ENCODE measurements around the gene RDH12. TPM values are rescaled to one million over a fixed set of nuclear protein-coding genes. Genes with fewer than 3 reads are reported as not detected.

The RDH12 gene
- total RNA-seq, 1 experiment from 2014 or later: 0.38 TPM

- Mint-ChIP-seq H3K36me3 (ENCODE audit: insufficient read depth, unreplicated experiment) (no peaks in the 10 kb centered on the region), H3K27me3 (ENCODE audit: unreplicated experiment) (no peaks in the 10 kb centered on the region), H3K4me1 (ENCODE audit: low read depth, unreplicated experiment) (peaks cover 17% of the 10 kb centered on the region), H3K4me3 (ENCODE audit: low read depth, unreplicated experiment) (no peak overlapping the region), H3K27ac (ENCODE audit: unreplicated experiment) (no peak overlapping the region), H3K9me3 (ENCODE audit: low read depth, unreplicated experiment) (no peaks in the 10 kb centered on the region)
- CTCF ChIA-PET: interaction anchor here (0.7 to 1.0 kb wide), 2 partner anchors 17 to 264 kb away, joined by 3 to 5 read pairs; no protein-coding TSS in a partner anchor
- intact Hi-C loops (cut with micrococcal nuclease; ENCODE audit: unreplicated experiment): no loop called here
- DNase-seq: no peak
- TF ChIP-seq, protein P1, sequence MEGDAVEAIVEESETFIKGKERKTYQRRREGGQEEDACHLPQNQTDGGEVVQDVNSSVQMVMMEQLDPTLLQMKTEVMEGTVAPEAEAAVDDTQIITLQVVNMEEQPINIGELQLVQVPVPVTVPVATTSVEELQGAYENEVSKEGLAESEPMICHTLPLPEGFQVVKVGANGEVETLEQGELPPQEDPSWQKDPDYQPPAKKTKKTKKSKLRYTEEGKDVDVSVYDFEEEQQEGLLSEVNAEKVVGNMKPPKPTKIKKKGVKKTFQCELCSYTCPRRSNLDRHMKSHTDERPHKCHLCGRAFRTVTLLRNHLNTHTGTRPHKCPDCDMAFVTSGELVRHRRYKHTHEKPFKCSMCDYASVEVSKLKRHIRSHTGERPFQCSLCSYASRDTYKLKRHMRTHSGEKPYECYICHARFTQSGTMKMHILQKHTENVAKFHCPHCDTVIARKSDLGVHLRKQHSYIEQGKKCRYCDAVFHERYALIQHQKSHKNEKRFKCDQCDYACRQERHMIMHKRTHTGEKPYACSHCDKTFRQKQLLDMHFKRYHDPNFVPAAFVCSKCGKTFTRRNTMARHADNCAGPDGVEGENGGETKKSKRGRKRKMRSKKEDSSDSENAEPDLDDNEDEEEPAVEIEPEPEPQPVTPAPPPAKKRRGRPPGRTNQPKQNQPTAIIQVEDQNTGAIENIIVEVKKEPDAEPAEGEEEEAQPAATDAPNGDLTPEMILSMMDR (IDR thresholded peaks at IDR 0.05; ENCODE audit: unreplicated experiment): no peak
- no TSS peak for BruUV-seq (replicated peaks)
These were observed 20.2 kb downstream of the RDH12 start for GRCh38 chr14:67721875-67722274.

GRCh38 chr14:67722293-67722692 lies 20.6 kb downstream of the RDH12 start:
- Mint-ChIP-seq H3K4me3 (ENCODE audit: low read depth, unreplicated experiment) (no peak overlapping the region), H3K27me3 (ENCODE audit: unreplicated experiment) (no peaks in the 10 kb centered on the region), H3K27ac (ENCODE audit: unreplicated experiment) (no peak overlapping the region), H3K4me1 (ENCODE audit: low read depth, unreplicated experiment) (peaks cover 17% of the 10 kb centered on the region), H3K36me3 (ENCODE audit: insufficient read depth, unreplicated experiment) (no peaks in the 10 kb centered on the region), H3K9me3 (ENCODE audit: low read depth, unreplicated experiment) (no peaks in the 10 kb centered on the region)
- TF ChIP-seq, protein P1 (IDR thresholded peaks at IDR 0.05; ENCODE audit: unreplicated experiment): no peak
- DNase-seq: no peak
- intact Hi-C loops (cut with micrococcal nuclease; ENCODE audit: unreplicated experiment): no loop called here
- BruUV-seq (replicated peaks): no TSS peak
- CTCF ChIA-PET: interaction anchor here (0.7 to 1.0 kb wide), 2 partner anchors 18 to 264 kb away, joined by 3 to 5 read pairs; no protein-coding TSS in a partner anchor

- no peaks in the 10 kb centered on the region for H3K36me3 Mint-ChIP-seq (ENCODE audit: insufficient read depth, unreplicated experiment)
- no peak for DNase-seq
- CTCF ChIA-PET: no interaction called here
- H3K27ac Mint-ChIP-seq (ENCODE audit: unreplicated experiment): no peak overlapping the region
- intact Hi-C loops (cut with micrococcal nuclease; ENCODE audit: unreplicated experiment): no loop called here
- no peak overlapping the region for H3K4me3 Mint-ChIP-seq (ENCODE audit: low read depth, unreplicated experiment)
- H3K9me3 Mint-ChIP-seq (ENCODE audit: low read depth, unreplicated experiment): no peaks in the 10 kb centered on the region
- BruUV-seq (replicated peaks): no TSS peak
- H3K27me3 Mint-ChIP-seq (ENCODE audit: unreplicated experiment): no peaks in the 10 kb centered on the region
- peaks cover 15% of the 10 kb centered on the region for H3K4me1 Mint-ChIP-seq (ENCODE audit: low read depth, unreplicated experiment)
- TF ChIP-seq, protein P1 (IDR thresholded peaks at IDR 0.05; ENCODE audit: unreplicated experiment): no peak
These were observed 23.5 kb downstream of the RDH12 start for GRCh38 chr14:67725171-67725570.

DNA sequence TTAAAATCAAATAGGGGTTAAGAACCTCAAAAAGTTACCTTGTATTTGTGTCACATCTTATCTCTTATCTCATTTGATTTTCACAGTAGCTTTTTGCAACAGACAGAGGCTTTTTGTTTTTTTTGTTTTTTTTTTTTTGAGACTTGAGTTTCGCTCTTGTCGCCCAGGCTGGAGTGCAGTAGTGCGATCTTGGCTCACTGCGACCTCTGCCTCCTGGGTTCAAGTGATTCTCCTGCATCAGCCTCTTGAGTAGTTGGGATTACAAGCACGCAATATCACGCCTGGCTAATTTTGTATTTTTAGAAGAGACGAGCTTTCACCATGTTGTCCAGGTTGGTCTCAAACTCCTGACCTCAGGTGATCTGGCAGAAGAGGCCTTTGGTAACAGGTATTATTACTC lies 25.7 kb downstream of the RDH12 start:
- intact Hi-C loops (cut with micrococcal nuclease; ENCODE audit: unreplicated experiment): no loop called here
- H3K36me3 Mint-ChIP-seq (ENCODE audit: insufficient read depth, unreplicated experiment): no peaks in the 10 kb centered on the region
- no peak overlapping the region for H3K4me3 Mint-ChIP-seq (ENCODE audit: low read depth, unreplicated experiment)
- H3K9me3 Mint-ChIP-seq (ENCODE audit: low read depth, unreplicated experiment): no peaks in the 10 kb centered on the region
- CTCF ChIA-PET: no interaction called here
- no peak for DNase-seq
- BruUV-seq (replicated peaks): no TSS peak
- no peak overlapping the region for H3K27ac Mint-ChIP-seq (ENCODE audit: unreplicated experiment)
- H3K27me3 Mint-ChIP-seq (ENCODE audit: unreplicated experiment): no peaks in the 10 kb centered on the region
- H3K4me1 Mint-ChIP-seq (ENCODE audit: low read depth, unreplicated experiment): peaks cover 15% of the 10 kb centered on the region
- TF ChIP-seq, protein P1 (IDR thresholded peaks at IDR 0.05; ENCODE audit: unreplicated experiment): no peak

Measured in Calu3 (cell line).